NCI-H2081 (cell line): ENCODE measurements around the gene OR5H14.

ENCODE experiments used
- DNase-seq, 2 experiments: peaks; one replicate each; lab custom pipeline; 2025; lab: John Stamatoyannopoulos, UW

OR5H14 gene

GRCh38 chr3:98199020-98199419 is 51.7 kb downstream of the OR5H14 start:
- DNase-seq: no peak
